ENCODE measurements around the gene RFFL.
A peak's percentile ranks its signal among the peaks of the same experiment; 100 is the strongest.

Gene RFFL

GRCh38 chr17:34961093-34961911 is 102.2 kb downstream of the RFFL start, which contains the start of the genes CCT6B and ZNF830:
Gene CCT6B, minus strand, starts transcription at chr17:34961460. Its CDS starts 67 bp downstream, at chr17:34961393.
Gene ZNF830, plus strand, starts transcription at chr17:34961540. Its CDS starts 27 bp downstream, at chr17:34961567.
- peak; percentile 93 for DNase-seq (ENCODE audit: low spot score)

GRCh38 chr17:34958438-34958837 is 105.1 kb downstream of the RFFL start:
- DNase-seq (ENCODE audit: low spot score), result no peak

Data from activated CD4-positive, alpha-beta T cell treated with anti-CD3 and anti-CD28 coated beads, Interleukin-2, Interleukin-4, amounts not matched to agents 100 ng/mL and 50 ng/mL, durations not matched to agents 16 hours and 8 hours (primary cell).